Lung (tissue), 12 donors: Measurements from ENCODE around the gene NSUN7. TPM values are rescaled to one million over a fixed set of nuclear protein-coding genes. Genes with fewer than 3 reads are reported as not detected.

Experiments
- ATAC-seq: fragments of 200-7000 bp; cut with Tn5 transposase; one replicate; pipeline ENCODE4 v1.9.1; 2020; ENCODE audit warnings: moderate number of reproducible peaks; ENCODE audit not compliant: insufficient read depth, low FRiP score
- DNase-seq, 3 donors: peaks; one replicate each; pipeline ENCODE4 v3.0.0-alpha.2; 2013 to 2017
- H3K27ac ChIP-seq, 2 donors: one replicate each; pipeline ENCODE4 v1.5.1; 2013; ENCODE audit warnings: mild to moderate bottlenecking in 2 of 2, moderate library complexity in 2 of 2, control low read depth in 1 of 2, inconsistent platforms in 1 of 2, low read depth in 1 of 2, low read length in 1 of 2
- H3K27me3 ChIP-seq, 3 donors: one replicate each; pipeline ENCODE4 v1.5.1; 2013; ENCODE audit warnings: low read length in 2 of 3; ENCODE audit not compliant: control insufficient read depth in 3 of 3, insufficient read depth in 3 of 3
- H3K36me3 ChIP-seq, 4 donors: one replicate each; pipeline ENCODE4 v1.5.1; 2013; ENCODE audit warnings: low read length in 4 of 4, mild to moderate bottlenecking in 1 of 4, moderate library complexity in 1 of 4; ENCODE audit not compliant: control insufficient read depth in 4 of 4, insufficient read depth in 4 of 4
- H3K4me1 ChIP-seq, 5 donors: one replicate each; pipeline ENCODE4 v1.5.1; 2013; ENCODE audit warnings: low read length in 5 of 5, mild to moderate bottlenecking in 2 of 5, moderate library complexity in 1 of 5; ENCODE audit not compliant: control insufficient read depth in 5 of 5, insufficient read depth in 5 of 5
- H3K4me3 ChIP-seq: one replicate; pipeline ENCODE4 v1.5.1; 2013; ENCODE audit warnings: mild to moderate bottlenecking, control low read depth, moderate library complexity
- H3K9ac ChIP-seq, 2 donors: one replicate each; pipeline ENCODE4 v1.5.1; 2013; ENCODE audit warnings: low read length in 2 of 2, control low read depth in 1 of 2; ENCODE audit not compliant: insufficient read depth in 1 of 2
- H3K9me3 ChIP-seq, 4 donors: one replicate each; pipeline ENCODE4 v1.5.1; 2013; ENCODE audit warnings: low read length in 3 of 4, mild to moderate bottlenecking in 1 of 4, moderate library complexity in 1 of 4; ENCODE audit not compliant: control insufficient read depth in 4 of 4, insufficient read depth in 3 of 4
- WGBS, 2 donors: extraction: QIAGEN DNeasy Blood & Tissue Kit; methylation state at CpG; one replicate each; pipeline ENCODE4 v1.1.7; 2013; 5-methylcytosine and 5-hydroxymethylcytosine counted together
- polyA plus RNA-seq, 2 donors: library from polyadenylated mRNA; stranded (reverse); fragments of 200-250 nt; gene quantifications; one replicate each; pipeline ENCODE4 v1.2.1, GENCODE V29; 2013
- total RNA-seq, 2 donors: library from RNA; depleted of rRNA in 1 of 2; stranded (reverse); fragments of >200 nt in 1 of 2; gene quantifications; one replicate each; pipeline ENCODE4 v1.2.1, GENCODE V29; 2014 to 2021
- TF ChIP-seq, protein P1 (sequence below): IDR thresholded peaks from 2 replicates; pipeline ENCODE4 v1.5.1; 2012; ENCODE audit warnings: mild to moderate bottlenecking; ENCODE audit errors: control extremely low read depth, extremely low read depth
- donor health status: control.
- donor health status: control.
- donor health status: Bipolar disorder and iron deficiency.
- donor health status: healthy.
- donor health status: DM: yes; HTN: yes; CAD: no.

The NSUN7 gene
- total and polyA plus RNA-seq, 4 donors, result 6.5 to 20.5 (median 11.2) TPM

DNA sequence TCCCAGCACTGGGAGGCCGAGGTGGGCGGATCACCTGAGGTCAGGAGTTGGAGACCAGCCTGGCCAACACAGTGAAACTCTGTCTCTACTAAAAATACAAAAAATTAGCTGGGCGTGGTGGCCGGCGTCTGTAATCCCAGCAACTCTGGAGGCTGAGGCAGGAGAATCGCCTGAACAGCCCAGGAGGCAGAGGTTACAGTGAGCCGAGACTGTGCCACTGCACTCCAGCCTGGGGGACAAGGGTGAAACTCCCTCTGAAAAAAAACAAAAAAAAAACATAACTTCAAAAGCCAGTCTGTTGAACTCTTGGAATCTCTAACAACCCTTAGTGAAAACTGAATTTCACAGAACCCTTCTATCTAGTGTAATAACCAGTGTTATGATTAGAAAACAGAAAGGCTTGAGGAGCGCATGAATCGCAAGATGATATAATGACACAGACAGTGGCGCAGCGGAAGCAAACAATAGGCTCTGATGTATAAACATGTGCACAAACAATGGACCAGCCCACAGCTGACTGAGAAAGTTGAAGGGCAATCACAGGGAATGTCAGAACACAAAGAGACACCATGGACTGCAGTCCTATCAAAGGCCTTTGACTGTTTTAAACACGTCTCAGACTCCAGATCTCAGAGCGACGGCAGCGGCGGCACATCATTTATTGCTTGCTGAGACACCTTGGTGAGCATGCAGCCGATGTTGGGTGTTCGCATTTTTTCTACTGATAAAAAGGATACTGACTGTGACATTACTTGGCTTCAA, 81.6 kb downstream of the NSUN7 start:
- peaks cover 0 to 23% (median 6%) of the 10 kb centered on the region in 4 donors for H3K36me3 ChIP-seq
- 81 to 84% methylated on average over 18 of the region's 18 CpGs for WGBS, 2 donors
- H3K27me3 ChIP-seq, result no peaks in the 10 kb centered on the region
- peaks cover 0 to 1% (median 0%) of the 10 kb centered on the region in 4 donors for H3K9me3 ChIP-seq
- peaks cover 0 to 5% (median 3%) of the 10 kb centered on the region in 5 donors for H3K4me1 ChIP-seq
- TF ChIP-seq, protein P1, sequence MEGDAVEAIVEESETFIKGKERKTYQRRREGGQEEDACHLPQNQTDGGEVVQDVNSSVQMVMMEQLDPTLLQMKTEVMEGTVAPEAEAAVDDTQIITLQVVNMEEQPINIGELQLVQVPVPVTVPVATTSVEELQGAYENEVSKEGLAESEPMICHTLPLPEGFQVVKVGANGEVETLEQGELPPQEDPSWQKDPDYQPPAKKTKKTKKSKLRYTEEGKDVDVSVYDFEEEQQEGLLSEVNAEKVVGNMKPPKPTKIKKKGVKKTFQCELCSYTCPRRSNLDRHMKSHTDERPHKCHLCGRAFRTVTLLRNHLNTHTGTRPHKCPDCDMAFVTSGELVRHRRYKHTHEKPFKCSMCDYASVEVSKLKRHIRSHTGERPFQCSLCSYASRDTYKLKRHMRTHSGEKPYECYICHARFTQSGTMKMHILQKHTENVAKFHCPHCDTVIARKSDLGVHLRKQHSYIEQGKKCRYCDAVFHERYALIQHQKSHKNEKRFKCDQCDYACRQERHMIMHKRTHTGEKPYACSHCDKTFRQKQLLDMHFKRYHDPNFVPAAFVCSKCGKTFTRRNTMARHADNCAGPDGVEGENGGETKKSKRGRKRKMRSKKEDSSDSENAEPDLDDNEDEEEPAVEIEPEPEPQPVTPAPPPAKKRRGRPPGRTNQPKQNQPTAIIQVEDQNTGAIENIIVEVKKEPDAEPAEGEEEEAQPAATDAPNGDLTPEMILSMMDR, result no peak
- ATAC-seq, result no peak
- peak in 1 of 3 donors; percentile 33 for DNase-seq
- H3K9ac ChIP-seq, result no peak overlapping the region
- H3K27ac ChIP-seq, result no peak overlapping the region
- H3K4me3 ChIP-seq, result no peak overlapping the region

DNA sequence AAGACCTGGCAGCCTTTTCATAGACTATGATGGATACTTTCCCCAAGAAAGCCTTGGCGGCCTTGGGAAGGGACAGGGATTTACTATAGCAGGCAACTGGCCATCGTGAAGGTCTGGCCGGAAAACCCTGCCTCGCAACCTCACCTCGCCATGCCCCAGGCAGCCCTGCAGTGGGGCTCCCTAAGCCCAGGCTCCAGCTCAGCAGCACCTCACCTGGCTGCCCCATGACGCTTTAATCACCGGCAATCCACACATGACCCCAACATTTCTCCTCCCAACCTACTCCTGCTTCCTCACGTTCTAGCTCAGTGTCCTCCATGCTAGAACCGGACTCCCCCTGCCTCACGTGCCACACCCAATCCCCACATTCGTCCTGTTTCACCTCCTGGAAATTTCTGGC, 82.4 kb downstream of the NSUN7 start:
- H3K4me1 ChIP-seq, result peaks cover 0 to 5% (median 3%) of the 10 kb centered on the region in 5 donors
- no peaks in the 10 kb centered on the region for H3K27me3 ChIP-seq
- ATAC-seq (no peak), DNase-seq (no peak)
- 86 to 89% methylated on average over 11 of the region's 11 CpGs for WGBS, 2 donors
- no peak overlapping the region for H3K4me3 ChIP-seq
- TF ChIP-seq, protein P1, result no peak
- H3K9me3 ChIP-seq, result peaks cover 0 to 1% (median 0%) of the 10 kb centered on the region in 4 donors
- H3K27ac ChIP-seq, result no peak overlapping the region
- peaks cover 0 to 22% (median 4%) of the 10 kb centered on the region in 4 donors for H3K36me3 ChIP-seq
- no peak overlapping the region for H3K9ac ChIP-seq

DNA sequence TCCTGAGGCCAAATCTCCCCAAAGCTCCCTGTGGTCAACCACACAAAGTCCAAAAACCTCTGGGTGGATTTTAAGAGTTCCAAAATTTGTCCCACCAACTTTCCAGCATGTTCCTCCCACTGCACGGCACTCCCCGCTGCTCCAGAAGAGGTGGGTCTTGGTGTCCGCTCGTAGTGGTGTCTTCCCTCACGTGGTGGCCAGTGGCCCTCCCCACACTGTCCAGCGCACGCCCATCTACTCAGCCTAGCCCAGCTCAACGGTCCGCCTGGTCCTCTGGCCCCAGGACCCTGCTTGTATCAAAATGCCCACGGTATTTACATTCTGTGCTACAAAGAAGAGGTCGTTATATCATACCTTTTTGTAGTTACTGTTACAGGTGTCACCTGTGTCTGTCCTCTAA, 83.5 kb downstream of the NSUN7 start:
- Histone ChIP-seq H3K9me3 (peaks cover 0 to 1% (median 0%) of the 10 kb centered on the region in 4 donors), H3K27ac (no peak overlapping the region), H3K27me3 (no peaks in the 10 kb centered on the region), H3K4me3 (no peak overlapping the region), H3K36me3 (peaks cover 0 to 22% (median 1%) of the 10 kb centered on the region in 4 donors), H3K9ac (no peak overlapping the region), H3K4me1 (peaks cover 0 to 6% (median 3%) of the 10 kb centered on the region in 5 donors)
- WGBS, 2 donors, result 92 to 96% methylated on average over 11 of the region's 11 CpGs
- DNase-seq, result no peak
- TF ChIP-seq, protein P1, result no peak
- ATAC-seq, result no peak
